DND-41 (cell line): ENCODE results near the gene NSG1.

Experiments
- ATAC-seq: fragments of 200-7000 bp; cut with Tn5 transposase; 3 replicates; pipeline ENCODE4 v1.9.1; 2021; ENCODE audit warnings: low read depth; ENCODE audit not compliant: insufficient read depth
- DNase-seq: peaks from one replicate; pipeline ENCODE4 v3.0.0-alpha.2; 2020
- H2AFZ ChIP-seq: 2 replicates; pipeline ENCODE4 v1.6.0; 2012; ENCODE audit warnings: low read depth, low read length
- H3K27ac ChIP-seq: 2 replicates; pipeline ENCODE4 v1.5.1; 2012; ENCODE audit warnings: low read length, inconsistent platforms
- H3K27me3 ChIP-seq: fragments of 200-600 bp; sonication (generic); 2 replicates; pipeline ENCODE4 v1.6.0; 2012; ENCODE audit warnings: low read length, mild to moderate bottlenecking, inconsistent platforms; ENCODE audit not compliant: insufficient read depth, poor library complexity
- H3K36me3 ChIP-seq: 2 replicates; pipeline ENCODE4 v1.5.1; 2012; ENCODE audit warnings: low read length, inconsistent platforms; ENCODE audit not compliant: insufficient read depth
- H3K4me1 ChIP-seq: 2 replicates; pipeline ENCODE4 v1.5.1; 2012; ENCODE audit warnings: mild to moderate bottlenecking, low read length; ENCODE audit not compliant: insufficient read depth
- H3K4me2 ChIP-seq: 2 replicates; pipeline ENCODE4 v1.6.0; 2012; ENCODE audit warnings: mild to moderate bottlenecking, moderate library complexity, low read length, inconsistent platforms; ENCODE audit not compliant: insufficient read depth
- H3K4me3 ChIP-seq, 2 experiments: fragments of 200-600 bp in 1 of 2; shearing (Covaris generic) in 1 of 2; 2 replicates each; pipeline ENCODE4 v1.5.1; 2012 to 2016; ENCODE audit warnings: inconsistent platforms in 2 of 2, low read length in 2 of 2, mild to moderate bottlenecking in 2 of 2, low read depth in 1 of 2, moderate library complexity in 1 of 2
- H3K79me2 ChIP-seq: 2 replicates; pipeline ENCODE4 v1.6.0; 2012; ENCODE audit warnings: low read length, inconsistent platforms; ENCODE audit not compliant: insufficient read depth
- H3K9ac ChIP-seq: 2 replicates; pipeline ENCODE4 v1.6.0; 2012; ENCODE audit warnings: low read depth, mild to moderate bottlenecking, inconsistent platforms, low read length, moderate library complexity
- H3K9me3 ChIP-seq: 2 replicates; pipeline ENCODE4 v1.5.1; 2012; ENCODE audit warnings: low read length, moderate library complexity, mild to moderate bottlenecking, inconsistent platforms; ENCODE audit not compliant: insufficient read depth, severe bottlenecking
- H4K20me1 ChIP-seq: 2 replicates; pipeline ENCODE4 v1.6.0; 2012; ENCODE audit warnings: low read length; ENCODE audit not compliant: insufficient read depth
- EZH2 ChIP-seq: IDR thresholded peaks from 3 replicates; pipeline ENCODE4 v1.6.1; 2012; ENCODE audit warnings: borderline replicate concordance, low read depth, mild to moderate bottlenecking, moderate library complexity, low read length, inconsistent platforms; ENCODE audit not compliant: severe bottlenecking
- TF ChIP-seq, protein P1 (sequence below): IDR thresholded peaks from 2 replicates; pipeline ENCODE4 v1.5.1; 2012; ENCODE audit warnings: borderline replicate concordance, low read length, moderate library complexity, mild to moderate bottlenecking; ENCODE audit not compliant: poor library complexity, severe bottlenecking; ENCODE audit errors: extremely low read depth

NSG1 gene

GRCh38 chr4:4437798-4438470, 51.0 kb downstream of the NSG1 start:
- Histone ChIP-seq H3K4me2 (no peak overlapping the region), H2AFZ (no peak overlapping the region), H3K27me3 (no peaks in the 10 kb centered on the region), H3K79me2 (no peaks in the 10 kb centered on the region), H3K9me3 (no peaks in the 10 kb centered on the region), H3K4me3 (no peak overlapping the region), H3K36me3 (peaks cover 33% of the 10 kb centered on the region), H3K27ac (no peak overlapping the region), H4K20me1 (no peaks in the 10 kb centered on the region), H3K9ac (no peak overlapping the region), H3K4me1 (no peaks in the 10 kb centered on the region)
- TF ChIP-seq EZH2 = no peak
- TF ChIP-seq, protein P1, sequence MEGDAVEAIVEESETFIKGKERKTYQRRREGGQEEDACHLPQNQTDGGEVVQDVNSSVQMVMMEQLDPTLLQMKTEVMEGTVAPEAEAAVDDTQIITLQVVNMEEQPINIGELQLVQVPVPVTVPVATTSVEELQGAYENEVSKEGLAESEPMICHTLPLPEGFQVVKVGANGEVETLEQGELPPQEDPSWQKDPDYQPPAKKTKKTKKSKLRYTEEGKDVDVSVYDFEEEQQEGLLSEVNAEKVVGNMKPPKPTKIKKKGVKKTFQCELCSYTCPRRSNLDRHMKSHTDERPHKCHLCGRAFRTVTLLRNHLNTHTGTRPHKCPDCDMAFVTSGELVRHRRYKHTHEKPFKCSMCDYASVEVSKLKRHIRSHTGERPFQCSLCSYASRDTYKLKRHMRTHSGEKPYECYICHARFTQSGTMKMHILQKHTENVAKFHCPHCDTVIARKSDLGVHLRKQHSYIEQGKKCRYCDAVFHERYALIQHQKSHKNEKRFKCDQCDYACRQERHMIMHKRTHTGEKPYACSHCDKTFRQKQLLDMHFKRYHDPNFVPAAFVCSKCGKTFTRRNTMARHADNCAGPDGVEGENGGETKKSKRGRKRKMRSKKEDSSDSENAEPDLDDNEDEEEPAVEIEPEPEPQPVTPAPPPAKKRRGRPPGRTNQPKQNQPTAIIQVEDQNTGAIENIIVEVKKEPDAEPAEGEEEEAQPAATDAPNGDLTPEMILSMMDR = no peak
- ATAC-seq (no peak), DNase-seq (no peak)

GRCh38 chr4:4438891-4439290, 52.0 kb downstream of the NSG1 start:
- H3K9me3 ChIP-seq = no peaks in the 10 kb centered on the region

DNA sequence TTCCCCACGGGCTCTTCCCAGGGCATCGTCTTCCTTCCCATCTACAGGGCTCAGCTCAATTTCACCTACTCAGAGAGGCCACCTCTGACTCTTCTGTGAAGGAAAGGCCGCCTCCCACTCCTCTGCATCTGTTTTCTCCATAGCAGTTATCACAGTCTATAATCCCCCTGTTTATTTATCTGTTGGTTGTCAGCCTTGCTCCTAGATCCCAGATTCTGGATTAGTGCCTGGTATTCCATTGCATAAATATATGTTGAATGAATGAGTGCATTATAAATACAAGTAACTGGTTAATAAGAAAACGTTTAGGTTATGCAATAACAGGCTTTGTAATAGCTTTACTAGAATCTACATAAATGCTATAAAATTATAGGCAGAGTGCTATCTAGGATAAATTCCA, 52.9 kb downstream of the NSG1 start:
- no peak overlapping the region for H3K4me3 ChIP-seq
- H3K27me3 ChIP-seq = no peaks in the 10 kb centered on the region
- H3K79me2 ChIP-seq = no peaks in the 10 kb centered on the region
- no peak overlapping the region for H2AFZ ChIP-seq
- TF ChIP-seq EZH2 = no peak
- TF ChIP-seq, protein P1 = no peak
- ATAC-seq (no peak), DNase-seq (no peak)
- no peak overlapping the region for H3K9ac ChIP-seq
- no peak overlapping the region for H3K4me2 ChIP-seq
- H3K4me1 ChIP-seq = no peaks in the 10 kb centered on the region
- H3K27ac ChIP-seq = no peak overlapping the region
- H3K36me3 ChIP-seq = peaks cover 23% of the 10 kb centered on the region
- no peaks in the 10 kb centered on the region for H4K20me1 ChIP-seq
- H3K9me3 ChIP-seq = no peaks in the 10 kb centered on the region

More at GRCh38 chr4:4438891-4439290, 52.0 kb downstream of the NSG1 start:
- Histone ChIP-seq H3K9ac (no peak overlapping the region), H3K36me3 (peaks cover 27% of the 10 kb centered on the region), H3K27me3 (no peaks in the 10 kb centered on the region), H3K79me2 (no peaks in the 10 kb centered on the region), H2AFZ (no peak overlapping the region), H3K4me1 (no peaks in the 10 kb centered on the region), H3K4me3 (no peak overlapping the region), H4K20me1 (no peaks in the 10 kb centered on the region), H3K4me2 (no peak overlapping the region), H3K27ac (no peak overlapping the region)
- no peak for TF ChIP-seq EZH2
- TF ChIP-seq, protein P1 = no peak
- DNase-seq (no peak), ATAC-seq (no peak)
